ENCODE results near the gene VTI1A. TPM values are rescaled to one million over a fixed set of nuclear protein-coding genes. Genes with fewer than 3 reads are reported as not detected.

The VTI1A gene
- total and polyA plus RNA-seq, 2 of the 13 experiments (the other 11 are each of a cell fraction or from before 2014, with no cell fraction given) = 11.7 to 32.7 TPM

GRCh38 chr10:112716924-112717413, 270.0 kb downstream of the VTI1A start (continued):
- TF ChIP-seq MXD1 (CRISPR knock-in tag; IDR thresholded peaks at IDR 0.05) = no peak
- TF ChIP-seq MNT (IDR thresholded peaks at IDR 0.05) = no peak
- peak; percentile 46 for TF ChIP-seq ASH2L (IDR thresholded peaks at IDR 0.05; ENCODE audit: insufficient read length, low read depth, low read length)
- TF ChIP-seq ETV5 (CRISPR knock-in tag; IDR thresholded peaks at IDR 0.05; ENCODE audit: borderline replicate concordance) = peak; percentile 63; the same call in 1 of the 2 replicates
- TF ChIP-seq REXO4 (CRISPR knock-in tag; IDR thresholded peaks at IDR 0.05; ENCODE audit: borderline replicate concordance) = no peak
- no peak for TF ChIP-seq DBP (CRISPR knock-in tag; IDR thresholded peaks at IDR 0.05; ENCODE audit: not compliant biosample characterization)
- no peak for TF ChIP-seq SNAI1 (CRISPR knock-in tag; IDR thresholded peaks at IDR 0.05; ENCODE audit: borderline replicate concordance)
- 0 out of 2 replicates have a peak, but pooled peaks have one; percentile 39 for TF ChIP-seq FOXJ3 (CRISPR knock-in tag; IDR thresholded peaks at IDR 0.05; ENCODE audit: borderline replicate concordance)
- TF ChIP-seq ZNF775 (CRISPR knock-in tag; IDR thresholded peaks at IDR 0.05; ENCODE audit: borderline replicate concordance) = no peak
- peak; percentile 84 for TF ChIP-seq FOXA1 (IDR thresholded peaks at IDR 0.05)
- TF ChIP-seq FOXA1 (CRISPR knock-in tag; IDR thresholded peaks at IDR 0.05) = peak; percentile 85
- no peak for TF ChIP-seq FOXP1 (IDR thresholded peaks at IDR 0.05)
- peak; percentile 90 for TF ChIP-seq FOXP1 (CRISPR knock-in tag; IDR thresholded peaks at IDR 0.05)
- TF ChIP-seq GATAD2A (CRISPR knock-in tag; IDR thresholded peaks at IDR 0.05) = peak; percentile 95
- TF ChIP-seq ZNF644 (CRISPR knock-in tag; IDR thresholded peaks at IDR 0.05; ENCODE audit: low read depth) = peak; percentile 91
- no peak for TF ChIP-seq ZNF280D (CRISPR knock-in tag; IDR thresholded peaks at IDR 0.05)
- TF ChIP-seq ZNF337 (CRISPR knock-in tag; IDR thresholded peaks at IDR 0.05; ENCODE audit: borderline replicate concordance, low read depth) = no peak
- no peak for TF ChIP-seq DR1 (CRISPR knock-in tag; IDR thresholded peaks at IDR 0.05)
- TF ChIP-seq FOXP4 (CRISPR knock-in tag; IDR thresholded peaks at IDR 0.05) = peak; percentile 84
- peak; percentile 93 for TF ChIP-seq RXRB (CRISPR knock-in tag; IDR thresholded peaks at IDR 0.05; ENCODE audit: borderline replicate concordance)

All from HepG2 (cell line).